Suprapubic skin (tissue), 4 donors: ENCODE measurements around the gene SLC13A5.

ENCODE experiments used
- EP300 ChIP-seq: sonication (generic); formaldehyde crosslinking; IDR thresholded peaks from one replicate; pipeline ENCODE4 v1.6.1; 2017; ENCODE audit warnings: antibody characterized with exemption
- POLR2AphosphoS5 ChIP-seq, 3 donors: sonication (generic); formaldehyde crosslinking; IDR thresholded peaks; one replicate each; pipeline ENCODE4 v1.6.1; 2017; ENCODE audit warnings: antibody characterized with exemption in 3 of 3
- TF ChIP-seq, protein P1 (sequence below), 2 donors: fragments of 200-600 bp in 1 of 2; fragments of 450-650 bp in 1 of 2; sonication (generic) in 1 of 2; IDR thresholded peaks; one replicate each; pipeline ENCODE4 v1.5.1; 2016 to 2019; ENCODE audit warnings: antibody characterized with exemption in 2 of 2, mild to moderate bottlenecking in 1 of 2, moderate library complexity in 1 of 2

DNA sequence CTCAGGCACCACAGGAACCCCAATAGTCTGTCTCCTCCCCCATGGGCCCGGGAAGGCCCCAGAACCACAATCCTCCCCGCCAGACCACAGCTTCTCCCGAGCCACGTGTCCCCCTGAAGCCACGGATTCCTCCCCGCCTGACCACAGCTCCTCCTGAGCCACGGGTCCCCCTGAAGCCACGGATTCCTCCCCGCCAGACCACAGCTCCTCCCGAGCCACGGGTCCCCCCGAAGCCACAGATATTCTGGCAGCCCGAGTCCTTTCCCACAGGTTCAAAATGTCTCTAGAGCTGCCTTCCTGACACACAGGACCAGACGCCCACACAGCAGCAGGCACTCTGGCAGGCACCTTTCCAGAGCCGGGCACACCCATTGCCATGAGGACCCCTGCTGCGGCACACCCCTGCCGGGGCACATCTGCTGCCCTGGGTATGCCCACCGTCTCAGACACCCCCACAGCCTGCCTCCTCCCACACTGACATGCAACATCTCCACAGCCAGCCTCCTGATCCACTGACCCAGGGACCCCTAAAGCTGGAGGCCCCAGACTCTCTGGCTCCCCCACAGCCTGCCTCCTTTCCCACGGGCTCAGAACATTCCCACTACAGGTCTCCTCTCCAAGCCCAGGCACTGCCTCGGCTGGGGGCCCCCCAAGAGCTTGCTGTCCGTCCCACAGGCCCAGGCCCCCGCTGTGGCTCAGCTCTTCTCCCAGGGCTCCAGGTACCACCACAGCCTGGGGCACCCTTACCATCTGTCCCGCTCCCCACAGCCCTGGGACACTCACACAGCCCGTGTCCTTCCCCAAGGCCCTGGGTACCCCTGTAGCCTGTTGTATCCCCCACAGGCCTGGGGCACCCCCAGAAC lies 74.9 kb downstream of the SLC13A5 start:
- TF ChIP-seq, protein P1, sequence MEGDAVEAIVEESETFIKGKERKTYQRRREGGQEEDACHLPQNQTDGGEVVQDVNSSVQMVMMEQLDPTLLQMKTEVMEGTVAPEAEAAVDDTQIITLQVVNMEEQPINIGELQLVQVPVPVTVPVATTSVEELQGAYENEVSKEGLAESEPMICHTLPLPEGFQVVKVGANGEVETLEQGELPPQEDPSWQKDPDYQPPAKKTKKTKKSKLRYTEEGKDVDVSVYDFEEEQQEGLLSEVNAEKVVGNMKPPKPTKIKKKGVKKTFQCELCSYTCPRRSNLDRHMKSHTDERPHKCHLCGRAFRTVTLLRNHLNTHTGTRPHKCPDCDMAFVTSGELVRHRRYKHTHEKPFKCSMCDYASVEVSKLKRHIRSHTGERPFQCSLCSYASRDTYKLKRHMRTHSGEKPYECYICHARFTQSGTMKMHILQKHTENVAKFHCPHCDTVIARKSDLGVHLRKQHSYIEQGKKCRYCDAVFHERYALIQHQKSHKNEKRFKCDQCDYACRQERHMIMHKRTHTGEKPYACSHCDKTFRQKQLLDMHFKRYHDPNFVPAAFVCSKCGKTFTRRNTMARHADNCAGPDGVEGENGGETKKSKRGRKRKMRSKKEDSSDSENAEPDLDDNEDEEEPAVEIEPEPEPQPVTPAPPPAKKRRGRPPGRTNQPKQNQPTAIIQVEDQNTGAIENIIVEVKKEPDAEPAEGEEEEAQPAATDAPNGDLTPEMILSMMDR (IDR thresholded peaks at IDR 0.05), result no peak
- TF ChIP-seq POLR2AphosphoS5 (IDR thresholded peaks at IDR 0.05), result no peak
- no peak for TF ChIP-seq EP300
